ENCODE results near the gene DCUN1D4.
A peak's percentile ranks its signal among the peaks of the same experiment; 100 is the strongest.
"Not testable (repeated sequence)": the region's sequence is repeated elsewhere in the genome, so short reads cannot be mapped to it uniquely, and the experiment has no call there.

The DCUN1D4 gene

DNA sequence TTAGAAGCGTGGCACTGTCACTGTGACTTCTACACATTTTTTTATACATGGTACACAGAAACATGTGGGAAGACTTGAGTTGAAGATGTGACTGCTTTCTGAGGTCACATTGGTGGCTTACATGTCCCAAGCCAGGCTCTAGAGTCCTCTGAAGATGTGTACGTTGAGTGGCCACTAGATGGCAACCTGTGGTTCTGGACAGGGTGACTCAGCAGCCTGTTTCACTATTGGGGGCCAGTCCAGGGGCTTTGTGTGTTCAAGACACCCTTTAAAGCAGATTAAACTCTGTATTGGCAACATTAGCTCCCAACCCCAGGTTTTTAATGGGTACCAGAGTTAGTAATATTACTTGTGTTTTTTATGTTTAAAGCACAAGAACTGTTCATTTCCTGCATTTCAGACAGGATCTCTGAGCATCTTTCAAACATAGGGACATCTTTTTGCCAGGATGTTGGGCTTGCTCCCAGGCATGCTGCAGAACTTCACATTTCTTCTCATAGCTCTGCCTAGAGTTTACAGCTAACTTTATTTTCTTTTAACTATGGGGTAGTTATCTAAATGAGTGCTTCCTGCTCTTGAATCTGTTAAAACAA is 53.0 kb downstream of the DCUN1D4 start:
- DNase-seq, result peak; percentile 66

DNA sequence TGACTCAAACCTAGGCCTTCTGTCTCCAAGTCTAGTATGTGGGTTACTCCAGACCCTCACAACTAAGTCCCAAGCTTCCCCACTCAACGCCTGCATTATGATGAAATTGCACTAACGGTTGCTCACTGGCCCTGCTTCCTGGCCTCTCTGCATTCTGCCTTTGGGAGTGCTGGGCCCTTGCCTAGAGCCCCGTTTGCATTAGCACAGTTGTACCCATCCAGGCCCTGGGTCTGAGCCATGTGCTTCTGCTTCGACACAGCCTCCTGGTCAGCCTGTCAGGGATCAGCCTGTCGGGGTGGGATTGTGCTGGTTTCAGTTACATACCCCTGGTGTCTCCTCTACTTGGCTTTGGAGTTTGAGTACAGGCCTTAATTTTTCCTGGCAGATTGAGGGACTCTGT is 58.4 kb downstream of the DCUN1D4 start:
- no peak for DNase-seq

DNA sequence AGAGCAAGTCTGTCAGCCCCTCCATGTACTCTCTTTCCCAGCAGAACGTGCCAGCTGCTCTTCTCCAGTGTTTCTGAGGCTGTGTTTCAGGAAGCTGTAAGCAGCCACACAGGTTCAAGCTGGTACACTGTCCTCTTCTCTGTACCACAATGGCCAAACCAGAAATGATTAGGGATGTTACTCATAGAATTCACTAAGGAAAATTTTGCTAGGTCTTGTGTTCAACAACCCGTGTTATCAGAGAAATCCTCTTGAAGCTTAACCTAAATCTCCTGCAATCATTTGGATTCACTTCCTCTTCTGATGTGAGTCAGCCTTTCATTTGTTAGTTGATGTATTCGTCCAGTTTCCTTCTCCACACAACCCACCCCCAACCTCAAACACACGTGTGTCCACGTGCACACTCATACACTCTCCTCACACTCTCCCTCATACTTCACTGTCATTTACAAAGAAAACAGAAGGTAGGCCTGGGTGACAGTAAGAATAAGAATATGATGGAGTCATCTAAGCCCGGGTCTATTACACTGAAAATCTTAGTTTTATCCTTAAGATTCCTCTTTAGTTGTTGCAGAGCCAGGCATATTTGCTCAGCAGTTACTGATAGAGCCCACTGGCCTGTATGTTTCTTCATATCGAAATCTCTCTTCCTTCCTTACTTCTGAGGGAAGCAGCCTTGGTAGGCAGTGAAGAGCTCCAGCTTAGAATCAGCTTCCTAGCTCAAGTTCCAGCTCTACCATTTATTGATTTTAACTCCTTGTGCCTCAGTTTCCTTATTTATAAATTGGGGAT is 63.4 kb downstream of the DCUN1D4 start:
- DNase-seq, result no peak

DNA sequence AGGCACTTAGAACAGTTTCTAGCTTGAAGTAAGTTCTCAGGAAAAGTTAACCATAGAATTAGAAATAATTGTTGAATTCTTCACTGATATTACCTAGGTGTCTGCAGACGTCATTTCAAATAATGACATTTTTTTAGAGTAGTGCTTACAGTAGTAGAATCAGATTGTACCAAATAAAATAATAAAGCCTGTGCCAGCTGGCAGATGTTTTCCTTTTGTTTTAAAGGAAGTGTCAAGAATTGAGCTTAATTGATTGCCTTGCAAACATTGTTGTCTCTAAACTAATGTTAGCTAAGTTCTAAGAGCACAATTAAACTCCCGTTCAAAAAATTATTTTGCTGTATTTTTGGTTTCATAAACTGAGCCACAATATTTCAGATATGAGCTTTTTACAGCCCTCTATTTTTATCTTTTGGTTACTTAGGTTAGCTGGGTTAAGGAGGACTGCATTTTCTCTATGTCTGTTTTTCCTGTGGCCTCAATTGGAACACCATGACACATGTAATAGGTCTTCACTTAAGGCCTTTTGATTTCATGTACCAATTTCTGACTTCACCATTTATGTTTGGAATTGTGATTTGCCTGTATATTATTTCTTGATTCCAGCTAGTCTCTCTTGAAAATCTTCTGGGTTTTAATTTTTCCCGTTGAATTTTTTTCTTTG is 64.2 kb downstream of the DCUN1D4 start:
- no peak for DNase-seq

DNA sequence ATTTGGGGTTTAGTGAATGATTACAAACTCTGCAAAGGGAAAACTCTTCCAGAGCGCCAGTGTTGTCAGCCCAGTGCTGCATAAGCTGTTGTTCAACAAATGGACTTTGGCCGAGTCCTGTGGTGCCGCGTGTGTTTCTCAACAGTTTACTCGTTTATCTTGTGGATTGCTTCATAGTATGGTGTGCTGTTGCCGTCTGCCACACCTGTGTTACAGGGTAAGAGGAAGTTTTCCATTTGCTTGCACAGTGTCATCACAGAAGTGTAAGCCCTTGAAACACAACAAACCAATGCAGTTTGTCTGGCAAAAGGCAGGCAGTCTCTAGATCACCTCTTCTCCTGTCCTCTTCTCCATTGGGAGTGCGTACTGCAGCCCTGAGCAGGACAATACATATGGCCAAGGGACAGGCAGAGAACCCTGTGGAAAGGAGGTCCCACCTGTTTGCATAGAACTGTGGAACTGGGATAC is 66.3 kb downstream of the DCUN1D4 start:
- no peak for DNase-seq

DNA sequence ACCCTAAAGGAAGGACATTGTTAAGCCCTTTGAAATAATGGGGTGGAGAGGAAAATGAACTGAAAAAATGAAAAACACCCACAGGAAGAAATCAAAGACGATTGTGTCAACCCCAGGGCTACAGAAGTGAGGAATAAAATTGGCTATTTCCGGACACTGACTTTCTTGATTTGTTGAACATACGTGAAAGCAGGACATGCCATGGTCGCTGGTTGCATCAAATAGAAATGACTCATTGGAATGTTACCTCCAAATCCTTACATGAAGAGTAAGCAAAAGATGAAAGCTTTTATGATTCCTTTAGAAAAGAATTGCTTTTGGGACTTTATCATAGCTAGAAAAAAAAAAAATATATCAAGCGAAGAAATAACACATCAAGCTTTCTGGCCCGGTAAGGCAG is 75.3 kb downstream of the DCUN1D4 start:
- DNase-seq, result peak; percentile 31

DNA sequence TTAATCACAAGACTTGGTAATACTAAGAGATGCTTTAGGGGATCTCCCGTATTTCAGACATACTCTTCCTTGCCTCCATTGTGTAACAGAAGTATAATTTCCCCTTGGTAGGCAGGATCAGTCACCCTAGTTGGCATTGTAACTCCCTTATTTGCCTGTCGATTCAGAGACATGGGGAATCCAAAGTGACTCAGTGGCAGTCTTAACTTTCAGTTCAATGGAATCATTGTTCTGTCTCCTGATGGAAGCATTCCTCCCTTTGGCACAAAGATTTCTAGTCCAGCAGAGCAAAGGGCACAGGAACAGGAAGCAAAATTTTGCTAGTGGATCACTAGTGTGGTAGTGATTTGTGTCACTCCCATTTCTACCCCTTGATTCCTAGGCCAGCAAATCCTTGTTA is 80.4 kb downstream of the DCUN1D4 start:
- DNase-seq, result no peak

DNA sequence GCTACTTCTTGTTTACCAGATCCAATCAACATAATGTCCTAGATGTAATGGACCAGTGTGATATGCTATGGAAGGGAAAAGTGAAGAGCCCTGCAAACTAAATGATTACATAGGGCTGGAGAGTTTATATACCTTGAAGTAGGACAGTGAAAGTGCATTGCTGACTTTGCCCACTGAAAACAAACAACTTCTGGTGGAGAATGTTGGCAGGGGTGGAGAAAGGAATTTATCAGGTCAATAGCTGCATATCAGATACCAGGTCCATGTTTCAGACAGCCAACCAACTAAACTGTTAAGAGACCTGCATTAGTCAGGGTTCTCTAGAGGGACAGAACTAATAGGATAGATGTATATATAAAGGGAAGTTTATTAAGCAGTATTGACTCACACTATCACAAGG is 82.4 kb downstream of the DCUN1D4 start:
- no peak for DNase-seq

DNA sequence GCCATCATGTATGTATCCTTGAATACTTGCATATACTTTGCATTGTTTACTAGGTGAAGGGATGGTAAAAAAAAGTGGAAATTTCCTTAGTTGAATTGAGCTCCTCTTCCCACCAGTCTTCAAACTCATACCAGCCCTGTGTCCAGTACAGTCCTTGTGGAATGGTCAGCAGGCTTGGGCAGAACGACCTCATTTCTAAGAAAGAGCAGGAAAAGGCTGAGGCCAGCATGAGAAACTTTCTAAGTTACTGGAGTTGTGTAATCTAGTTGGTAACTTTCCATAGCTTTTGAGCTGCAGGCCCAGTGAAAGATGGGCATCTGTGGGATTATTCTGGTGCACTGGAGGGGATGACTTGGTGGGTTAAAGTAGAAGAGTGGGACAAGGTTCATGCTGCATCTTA is 87.6 kb downstream of the DCUN1D4 start:
- no peak for DNase-seq

DNA sequence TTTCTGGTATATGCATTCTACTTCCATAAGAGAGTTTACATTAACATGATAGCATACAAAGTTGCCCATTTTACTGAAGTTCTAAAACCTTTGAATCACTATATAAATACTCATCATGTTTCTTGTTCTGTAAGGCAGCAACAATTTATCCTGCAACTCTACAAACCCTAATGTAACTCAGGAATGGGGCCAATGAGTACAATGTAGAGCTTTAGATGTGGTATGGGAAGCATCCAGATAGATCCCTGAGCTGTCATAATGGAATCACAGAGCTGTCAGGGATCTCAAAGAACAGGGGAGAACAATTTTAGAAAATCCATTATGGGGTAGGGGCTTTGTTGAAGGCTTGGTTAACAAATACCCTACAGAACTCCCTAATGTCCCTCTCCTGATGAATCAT is 88.5 kb downstream of the DCUN1D4 start:
- DNase-seq, result peak; percentile 9

DNA sequence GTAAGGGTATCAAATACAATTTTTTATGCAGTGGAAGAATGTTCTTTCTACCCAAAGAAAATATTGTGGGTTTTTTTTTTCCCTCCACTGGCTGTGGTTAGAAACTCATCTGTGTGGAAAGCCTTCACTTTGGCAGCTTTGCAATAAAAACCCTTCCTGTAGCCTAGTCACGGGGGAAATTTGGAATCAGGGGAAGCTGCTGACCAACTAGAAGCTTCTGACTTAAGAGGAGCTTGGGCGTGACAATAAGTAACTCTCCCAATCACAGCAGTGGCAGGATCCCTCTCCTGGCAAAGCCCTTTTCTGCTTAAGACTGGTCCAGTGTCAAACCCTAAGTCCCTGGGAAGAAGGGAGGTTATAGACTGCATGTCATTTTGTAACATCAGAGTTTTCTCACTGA is 89.3 kb downstream of the DCUN1D4 start:
- DNase-seq, result peak; percentile 36

DNA sequence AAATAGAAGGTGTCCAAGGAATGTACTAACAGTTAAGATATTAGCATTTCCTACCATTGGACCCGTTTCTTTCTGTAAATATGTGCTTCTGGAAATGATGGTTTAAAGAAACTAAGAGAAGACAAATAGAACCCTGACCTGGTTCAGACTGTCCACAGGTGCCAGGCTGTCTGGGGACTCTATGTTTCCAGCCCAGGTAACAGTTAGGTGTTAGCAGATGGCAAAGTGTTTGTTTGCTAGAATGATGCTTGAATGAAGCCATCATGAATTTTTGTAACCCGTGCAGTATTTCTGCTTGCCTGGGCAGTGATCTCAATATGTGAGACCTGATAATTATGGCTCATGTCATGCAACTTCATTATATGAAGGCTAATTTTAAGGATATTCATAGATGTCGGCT is 89.7 kb downstream of the DCUN1D4 start:
- no peak for DNase-seq

DNA sequence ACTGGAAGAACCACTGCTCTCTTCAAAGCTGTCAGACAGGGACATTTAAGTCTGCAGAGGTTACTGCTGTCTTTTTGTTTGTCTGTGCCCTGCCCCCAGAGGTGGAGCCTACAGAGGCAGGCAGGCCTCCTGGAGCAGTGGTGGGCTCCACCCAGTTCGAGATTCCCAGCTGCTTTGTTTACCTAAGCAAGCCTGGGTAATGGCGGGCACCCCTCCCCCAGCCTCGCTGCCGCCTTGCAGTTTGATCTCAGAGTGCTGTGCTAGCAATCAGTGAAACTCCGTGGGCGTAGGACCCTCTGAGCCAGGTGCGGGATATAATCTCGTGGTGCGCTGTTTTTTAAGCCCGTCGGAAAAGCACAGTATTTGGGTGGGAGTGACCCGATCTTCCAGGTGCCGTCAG is 97.5 kb downstream of the DCUN1D4 start:
- not testable (repeated sequence) for DNase-seq

DNA sequence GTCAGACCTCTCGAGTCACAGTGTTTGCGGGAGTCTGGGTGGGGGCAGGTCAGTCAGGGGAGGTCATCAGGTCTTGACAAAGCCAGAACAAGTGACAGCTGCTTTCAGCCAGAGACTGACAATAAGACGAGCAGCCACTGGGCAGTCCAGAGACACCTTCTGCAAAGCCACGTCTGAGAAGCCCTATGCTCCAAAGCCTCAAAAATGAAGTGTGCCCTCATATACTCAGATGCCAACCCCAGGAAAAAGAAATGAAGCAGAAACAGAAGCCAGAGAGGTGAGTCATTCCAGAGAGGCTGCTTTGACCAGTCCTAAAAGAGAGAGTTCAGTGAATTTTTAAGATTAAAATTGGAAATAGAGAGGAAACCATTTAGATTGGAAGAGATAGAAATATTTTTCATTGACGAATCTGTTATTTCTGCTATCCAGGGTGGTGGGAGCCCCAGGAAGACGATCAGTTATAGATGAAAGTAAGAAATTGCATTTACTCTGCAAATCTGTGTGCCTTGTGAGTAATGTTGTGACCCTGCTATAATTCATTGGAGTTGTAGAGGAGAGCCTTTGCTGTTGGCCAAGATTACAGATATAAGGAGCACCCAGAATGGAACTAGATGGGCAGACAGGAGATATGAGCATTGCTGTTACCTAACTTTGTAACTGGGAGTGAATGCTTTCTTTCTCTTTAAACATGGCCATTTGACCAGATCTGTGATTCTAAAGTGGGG is 99.3 kb downstream of the DCUN1D4 start:
- no peak for DNase-seq

DNA sequence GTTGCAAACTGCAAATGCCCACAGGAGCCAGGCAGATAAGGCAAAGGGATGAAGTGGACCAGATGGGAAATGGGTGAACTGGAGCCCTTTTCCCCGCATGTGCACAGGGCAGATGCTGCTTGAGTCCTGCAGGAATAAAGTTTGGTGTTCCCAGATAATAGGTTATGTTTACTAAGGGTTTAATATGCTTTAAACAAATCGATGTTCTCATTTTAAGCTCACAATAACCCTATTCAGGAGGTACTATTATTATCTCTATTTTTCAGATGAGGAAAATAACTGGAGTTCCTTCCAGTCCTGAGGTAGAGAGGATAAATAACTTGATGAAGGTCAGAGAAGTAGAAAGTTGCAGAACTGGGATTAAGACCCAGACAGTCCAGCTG is 99.9 kb downstream of the DCUN1D4 start:
- DNase-seq, result no peak

DNA sequence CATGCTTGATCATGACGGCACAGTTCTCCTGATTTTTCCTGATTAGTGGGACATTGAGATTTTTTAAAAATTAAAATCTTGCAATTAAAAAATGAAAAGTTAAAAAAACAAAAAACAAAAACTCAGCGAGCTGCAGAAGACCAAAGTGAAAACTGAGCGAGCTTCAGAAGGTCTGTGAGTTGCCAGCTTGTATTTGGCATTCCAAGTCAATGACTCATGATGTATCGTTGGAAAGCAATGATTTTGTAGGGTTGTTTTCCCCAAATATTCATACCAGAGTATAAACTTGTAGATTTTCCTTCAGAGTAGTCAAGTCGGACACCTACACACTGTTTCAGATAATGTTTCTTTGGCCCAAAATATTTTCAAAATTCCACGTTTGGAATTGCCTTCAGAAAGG is 100.3 kb downstream of the DCUN1D4 start:
- DNase-seq, result peak; percentile 18

DNA sequence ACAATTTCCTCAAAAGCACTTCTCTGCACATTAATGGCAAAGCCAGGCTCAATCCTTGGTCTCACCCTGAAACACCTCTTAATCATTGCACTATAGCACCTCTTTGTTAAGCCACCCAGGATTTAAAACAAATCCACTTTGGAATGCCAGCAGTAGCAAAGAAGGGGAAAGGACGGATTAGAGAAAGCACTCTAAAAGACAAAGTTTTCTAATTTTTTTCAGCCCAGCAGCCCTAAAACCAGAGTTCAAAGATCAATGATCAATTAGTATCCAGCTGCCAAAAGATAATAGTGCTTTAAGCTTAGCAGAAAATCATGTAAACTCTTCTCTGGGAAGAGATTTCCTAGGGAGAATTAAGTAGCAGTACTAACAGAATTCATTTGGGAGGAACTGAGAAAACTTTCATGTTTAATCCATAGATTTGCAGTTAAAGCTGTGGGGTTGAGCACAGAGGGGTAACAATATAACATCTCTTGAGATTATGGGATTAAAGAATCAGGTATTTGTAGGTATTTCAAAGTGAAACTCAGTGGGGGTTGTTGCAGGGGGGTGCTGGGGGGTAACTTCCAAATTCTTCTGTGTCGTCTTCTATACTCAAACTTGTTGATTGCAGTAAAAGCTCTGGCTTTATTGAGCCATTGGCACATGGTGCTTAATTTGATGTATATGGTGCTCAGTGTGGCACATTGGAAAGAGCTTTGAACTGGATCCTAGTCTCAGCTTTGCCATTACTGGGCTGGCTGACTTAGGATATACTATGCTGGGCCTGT is 115.4 kb downstream of the DCUN1D4 start:
- no peak for DNase-seq

DNA sequence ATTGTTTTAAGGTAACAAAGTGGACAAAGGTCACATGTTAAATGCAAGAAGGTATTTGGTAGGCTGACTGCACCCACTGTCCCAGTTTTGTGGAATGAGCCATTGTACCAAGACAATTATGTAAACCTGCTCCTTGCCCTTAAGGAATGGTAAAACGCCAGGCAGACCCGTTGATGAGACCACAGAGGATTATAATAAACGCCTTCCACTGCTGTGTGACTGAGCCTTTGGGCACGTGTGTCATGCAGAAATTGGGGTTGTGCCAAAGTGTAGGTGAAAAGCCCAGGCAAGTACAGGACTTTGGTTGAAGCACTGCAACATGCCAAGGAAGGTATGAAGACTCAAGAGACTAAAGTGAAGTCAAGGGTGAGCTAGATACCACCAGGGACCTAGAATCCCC is 117.5 kb downstream of the DCUN1D4 start:
- DNase-seq, result no peak

DNA sequence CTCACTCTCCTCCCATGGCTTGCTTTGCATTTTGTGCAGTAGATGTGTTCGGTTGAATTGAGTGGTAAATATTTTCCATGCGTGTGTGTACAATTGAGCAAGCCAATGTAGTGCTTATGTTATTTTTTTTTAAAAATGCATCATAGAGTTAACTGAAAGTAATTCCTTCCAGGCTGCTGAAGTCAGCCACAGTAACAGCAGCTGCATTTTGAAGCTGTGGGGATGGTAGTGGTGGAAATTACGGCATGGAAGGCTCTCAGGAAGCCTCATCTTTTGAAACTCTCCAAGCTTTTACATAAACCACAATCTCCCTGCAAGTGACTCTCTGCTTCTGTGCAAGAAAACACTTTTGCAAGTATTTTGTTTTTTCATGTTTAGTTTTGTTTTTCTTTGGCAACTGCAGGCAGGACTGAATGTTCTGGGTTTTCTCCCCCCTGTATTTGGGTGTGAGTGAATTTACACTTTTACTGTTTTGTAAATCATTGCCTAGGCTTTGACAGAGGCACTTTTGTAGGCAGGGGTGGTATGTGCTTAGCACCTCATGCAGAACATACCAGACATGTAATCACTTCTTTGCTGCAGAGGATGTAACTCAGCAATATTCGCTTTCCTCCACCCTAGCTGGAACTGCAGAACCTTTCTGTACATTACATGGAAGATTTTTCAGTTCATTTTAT is 121.0 kb downstream of the DCUN1D4 start:
- DNase-seq, result no peak

DNA sequence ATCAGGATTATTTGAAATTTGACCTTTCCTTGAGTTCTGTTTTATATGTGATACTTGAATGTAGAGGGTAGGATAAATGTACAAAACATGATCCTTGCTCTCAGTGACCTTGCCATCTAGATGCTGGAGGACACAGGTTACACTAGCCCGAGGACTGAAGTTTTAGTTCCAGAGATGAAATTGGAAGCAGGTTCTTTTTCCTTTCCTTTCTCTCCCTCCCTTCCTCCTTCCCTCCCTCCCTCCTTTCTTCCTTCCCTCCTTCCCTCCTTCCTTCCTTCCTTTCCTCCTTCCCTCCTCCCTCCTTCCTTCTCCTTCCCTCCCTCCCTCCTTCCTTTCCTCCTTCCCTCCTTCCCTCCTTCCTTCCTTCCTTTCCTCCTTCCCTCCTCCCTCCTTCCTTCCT is 122.9 kb downstream of the DCUN1D4 start:
- DNase-seq, result no peak
